ENCODE results near the gene C17orf67. TPM values are rescaled to one million over a fixed set of nuclear protein-coding genes. Genes with fewer than 3 reads are reported as not detected.

C17orf67 gene
- total RNA-seq, 1 donor from 2014 or later: 2.0 TPM

DNA sequence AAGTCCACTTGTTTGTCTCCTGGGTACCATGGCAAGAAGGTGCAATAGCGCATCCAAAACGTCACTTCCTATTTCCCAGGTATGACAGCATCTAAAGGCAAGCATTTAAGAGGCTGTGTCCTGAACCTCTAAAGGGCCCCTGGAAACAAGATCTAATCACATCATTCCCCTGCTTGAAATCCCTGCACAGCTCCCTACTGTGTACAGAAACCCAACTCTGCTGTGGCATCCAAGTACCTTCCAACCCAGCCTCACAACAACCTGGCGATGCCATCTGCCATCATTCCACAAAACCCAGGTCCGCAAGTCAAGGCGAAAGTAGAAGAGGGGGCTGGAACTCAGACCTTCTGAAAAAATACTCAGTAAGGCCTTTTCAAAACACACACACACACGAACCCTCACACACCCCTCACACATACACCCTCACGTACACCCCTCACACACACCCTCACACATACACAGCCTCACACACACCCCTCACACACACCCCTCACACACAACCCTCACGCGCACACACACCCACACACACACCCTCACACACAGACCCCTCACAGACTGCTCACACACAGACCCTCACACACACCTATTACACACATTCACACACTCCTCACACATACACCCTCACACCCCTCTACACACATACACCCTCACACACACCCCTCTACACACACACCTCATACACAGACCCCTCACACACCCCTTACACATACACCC is 24.5 kb downstream of the C17orf67 start:
- no peak for DNase-seq (ENCODE audit: low spot score)

DNA sequence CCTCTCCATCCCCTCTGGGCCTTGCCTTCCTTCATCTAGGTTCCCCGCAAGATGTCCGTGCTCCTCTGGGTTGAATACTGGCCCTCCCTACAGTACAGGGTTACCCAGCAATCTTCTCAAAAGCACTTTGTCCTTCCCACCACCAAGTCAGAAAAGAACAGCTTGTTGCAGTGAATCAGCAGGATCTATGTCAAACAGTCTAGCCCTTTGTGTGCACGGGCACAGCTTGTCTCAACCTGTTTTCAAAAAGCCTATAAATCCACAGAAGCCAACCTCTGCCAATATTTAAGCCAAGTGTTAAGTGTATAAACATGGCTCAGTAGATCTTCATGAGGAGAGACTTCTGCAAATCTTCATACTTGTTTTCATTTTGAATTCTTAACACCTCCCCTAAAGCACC is 25.2 kb downstream of the C17orf67 start:
- DNase-seq (ENCODE audit: low spot score): no peak

DNA sequence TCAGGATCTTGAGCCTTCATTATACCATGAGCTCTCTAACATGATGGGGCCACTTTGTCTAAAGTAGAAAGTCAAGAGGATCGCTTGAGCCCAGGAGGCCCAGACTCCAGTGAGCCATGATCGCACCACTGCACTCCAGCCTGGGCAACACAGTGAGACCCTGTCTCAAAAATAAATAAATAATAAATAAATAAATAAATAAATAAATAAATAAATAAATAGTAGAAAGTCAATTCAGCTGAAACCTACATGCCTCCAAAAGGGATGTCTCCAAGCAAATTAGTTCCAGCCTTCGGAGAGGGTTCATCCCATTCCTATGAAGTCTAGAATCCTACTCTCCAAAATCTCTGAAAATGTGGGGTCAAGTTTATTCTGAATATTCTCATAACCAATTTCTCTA is 26.0 kb downstream of the C17orf67 start:
- DNase-seq (ENCODE audit: low spot score): no peak

DNA sequence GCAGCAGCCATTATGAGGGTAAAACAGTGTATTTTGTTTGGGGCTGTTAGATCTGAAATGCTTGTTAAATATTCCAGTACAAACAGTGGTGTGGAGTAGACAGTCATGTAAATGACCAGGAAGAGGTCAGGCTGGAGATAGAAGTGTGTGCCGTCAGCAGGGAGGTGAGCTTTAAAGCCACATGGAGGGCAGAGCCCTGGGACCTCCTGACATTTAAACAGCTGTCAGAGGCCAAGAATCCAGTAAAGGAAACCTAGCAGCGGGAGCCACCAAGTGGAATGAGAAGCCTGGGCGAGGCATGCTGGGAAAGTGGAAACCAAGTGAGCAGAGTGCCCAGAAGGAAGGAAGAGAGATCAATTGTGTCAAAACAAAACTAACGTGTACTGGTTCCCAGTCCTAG is 26.8 kb downstream of the C17orf67 start:
- no peak for DNase-seq (ENCODE audit: low spot score)

GRCh38 chr17:56804454-56804853 is 29.3 kb downstream of the C17orf67 start:
- no peak for DNase-seq (ENCODE audit: low spot score)

DNA sequence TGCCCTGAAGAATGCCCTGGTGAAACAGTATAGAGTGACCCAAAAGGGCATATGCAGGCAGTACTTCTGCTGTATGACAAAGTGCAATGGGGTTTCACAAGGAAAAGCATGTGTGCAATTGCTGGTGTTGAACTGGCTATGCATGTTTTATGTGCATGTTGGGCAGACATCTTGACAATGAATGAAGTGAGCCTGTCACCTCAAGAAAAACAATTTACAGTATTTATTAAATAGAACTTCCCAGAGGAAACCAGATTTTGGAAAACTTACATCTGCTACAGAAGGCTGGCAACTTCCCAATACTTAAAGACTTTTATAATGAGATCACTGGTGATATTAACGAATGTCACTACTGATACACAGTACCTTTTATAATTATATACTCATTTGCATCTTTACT is 30.6 kb downstream of the C17orf67 start:
- no peak for DNase-seq (ENCODE audit: low spot score)

DNA sequence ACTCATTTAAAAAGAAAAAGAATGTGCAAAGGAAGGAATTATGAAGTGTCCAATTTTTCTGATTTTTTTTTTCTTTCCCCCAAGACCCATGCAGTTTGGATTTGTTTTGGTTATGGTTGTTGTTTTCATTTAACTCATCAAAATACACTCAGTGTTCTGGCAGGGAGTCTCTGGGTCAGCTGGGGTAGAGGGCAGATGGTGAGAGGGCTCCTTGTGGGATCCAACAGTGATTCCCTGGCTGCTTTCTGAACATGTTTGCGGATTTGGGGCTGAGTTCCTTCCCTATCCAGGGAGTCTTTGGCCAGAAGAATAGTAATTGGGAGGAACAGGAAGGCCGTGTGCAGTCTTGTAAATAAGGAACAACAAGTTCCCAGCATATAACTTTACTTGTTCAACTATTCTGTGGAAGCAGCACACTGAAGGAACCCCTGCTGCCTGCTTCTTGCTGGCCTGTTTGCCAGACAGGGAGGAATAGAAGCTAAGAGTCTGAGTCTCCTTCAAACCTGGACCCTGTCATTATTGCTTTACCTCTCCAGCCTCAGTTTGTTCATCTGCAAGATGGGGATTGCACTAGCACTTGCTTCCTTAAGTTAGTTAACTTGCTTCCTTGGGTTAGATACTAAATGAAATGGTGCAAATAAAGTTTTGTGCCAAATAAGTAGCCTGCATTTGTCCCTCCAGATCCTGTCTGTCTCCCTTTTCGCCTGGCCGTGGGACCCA is 32.1 kb downstream of the C17orf67 start:
- DNase-seq (ENCODE audit: low spot score): no peak

GRCh38 chr17:56798916-56799315 is 34.8 kb downstream of the C17orf67 start:
- no peak for DNase-seq (ENCODE audit: low spot score)

- no peak for DNase-seq (ENCODE audit: low spot score)
Observed at GRCh38 chr17:56796536-56796935, 37.2 kb downstream of the C17orf67 start.

GRCh38 chr17:56795221-56795865 is 38.4 kb downstream of the C17orf67 start:
- no peak for DNase-seq (ENCODE audit: low spot score)

DNA sequence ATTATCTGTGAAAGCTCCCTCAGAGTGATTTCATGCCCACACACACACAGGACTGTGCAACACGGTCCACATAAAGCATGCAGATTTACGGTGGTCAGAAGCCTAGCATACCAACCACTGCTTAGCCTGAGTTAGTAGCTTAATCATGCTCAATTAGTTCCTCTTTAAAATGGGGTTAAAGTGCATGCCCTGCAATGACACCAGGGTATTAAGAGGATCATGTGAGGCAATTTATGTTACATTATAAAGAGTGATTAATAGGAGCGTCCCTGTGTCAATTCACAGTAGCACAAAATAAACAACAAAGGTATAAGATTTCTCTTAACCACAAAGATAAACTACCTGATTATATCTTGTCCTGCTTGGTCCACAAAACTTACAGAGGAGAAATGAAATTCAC is 39.8 kb downstream of the C17orf67 start:
- DNase-seq (ENCODE audit: low spot score): no peak

- DNase-seq (ENCODE audit: low spot score): no peak
Observed at GRCh38 chr17:56793531-56793930, 40.2 kb downstream of the C17orf67 start.

DNA sequence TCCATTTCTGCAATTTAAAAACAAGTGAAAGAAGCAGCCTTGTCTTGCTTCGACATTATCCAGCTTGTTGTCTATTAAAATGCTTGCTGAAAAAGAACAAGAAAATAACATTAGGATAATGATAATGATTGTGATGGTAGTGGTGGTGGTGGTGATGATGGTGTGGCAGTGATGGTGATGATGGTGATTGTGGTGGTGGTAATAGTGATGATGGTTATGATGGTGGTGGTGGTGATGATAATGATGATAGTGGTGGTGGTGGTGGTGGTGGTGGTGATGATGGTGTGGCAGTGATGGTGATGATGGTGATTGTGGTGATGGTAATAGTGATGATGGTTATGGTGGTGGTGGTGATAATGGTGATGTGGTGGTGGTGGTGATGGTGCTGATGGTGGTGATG is 41.5 kb downstream of the C17orf67 start:
- no peak for DNase-seq (ENCODE audit: low spot score)

GRCh38 chr17:56786989-56787482 is 46.7 kb downstream of the C17orf67 start:
- DNase-seq (ENCODE audit: low spot score): no peak

- DNase-seq (ENCODE audit: low spot score): no peak
Observed at GRCh38 chr17:56785997-56786680, 47.6 kb downstream of the C17orf67 start.

DNA sequence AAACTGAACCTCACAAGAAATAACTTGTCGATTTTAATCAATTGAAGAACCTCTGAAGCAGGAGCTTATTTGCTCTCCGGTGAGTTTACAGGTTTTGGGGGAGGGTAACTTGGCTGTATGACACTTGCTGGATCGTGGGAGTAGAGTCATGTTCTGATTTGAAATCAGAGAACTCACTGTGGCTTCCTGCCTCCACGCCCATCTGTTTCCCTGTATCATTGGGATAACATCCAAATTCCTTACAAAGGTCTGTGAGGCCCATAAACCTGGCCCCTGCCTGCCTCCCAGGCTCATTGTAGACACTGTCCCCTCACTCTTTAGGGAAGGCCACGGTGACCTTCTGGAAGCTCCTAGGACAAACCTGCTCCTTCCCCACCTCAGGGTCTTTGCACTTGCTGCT is 48.3 kb downstream of the C17orf67 start:
- DNase-seq (ENCODE audit: low spot score): no peak

- no peak for DNase-seq (ENCODE audit: low spot score)
Observed at GRCh38 chr17:56782338-56782737, 51.4 kb downstream of the C17orf67 start.

GRCh38 chr17:56781906-56782305 is 51.8 kb downstream of the C17orf67 start:
- no peak for DNase-seq (ENCODE audit: low spot score)

- DNase-seq (ENCODE audit: low spot score): peak; percentile 95
Observed at GRCh38 chr17:56779898-56780777, 53.6 kb downstream of the C17orf67 start.

DNA sequence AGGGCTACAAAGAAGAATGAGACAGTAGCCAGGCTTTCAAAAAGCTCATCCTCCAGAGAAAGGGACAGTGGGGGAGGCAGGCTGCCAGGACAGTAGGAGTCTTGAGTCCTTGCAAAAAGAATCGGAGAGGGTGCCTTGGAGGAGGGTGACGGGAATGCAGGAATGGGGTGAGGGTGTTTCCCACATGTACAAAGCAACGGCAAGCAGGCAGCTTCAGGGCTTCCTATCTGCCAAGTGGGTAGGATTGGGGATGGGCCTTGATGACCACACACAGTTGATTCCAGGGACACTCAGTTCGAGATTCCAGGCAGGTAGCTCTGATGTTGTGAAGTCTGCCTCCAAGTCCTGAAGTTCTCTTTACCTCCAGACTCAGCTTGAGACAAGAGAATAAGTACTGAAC is 54.4 kb downstream of the C17orf67 start:
- DNase-seq (ENCODE audit: low spot score): no peak

- DNase-seq (ENCODE audit: low spot score): no peak
Observed at GRCh38 chr17:56778898-56779297, 54.8 kb downstream of the C17orf67 start.

Measured in mesenteric fat pad (tissue), 1 donor.